K562 (cell line): Measurements from ENCODE around the gene ARHGAP26. TPM values are rescaled to one million over a fixed set of nuclear protein-coding genes. Genes with fewer than 3 reads are reported as not detected.

Experiments
- ATAC-seq: fragments of 200-7000 bp; cut with Tn5 transposase; 3 replicates; pipeline ENCODE4 v1.9.1; 2020; ENCODE audit warnings: moderate library complexity
- BruUV-seq: library from RNA; stranded (reverse); fragments of 400-500 nt; replicated peaks from 2 replicates; lab custom pipeline; 2021; lab: Mats Ljungman, UMichigan
- CTCF ChIA-PET: fragments of 300-600 bp; formaldehyde crosslinking; extraction: SDS; loops from one replicate; lab custom pipeline; 2021; ENCODE audit warnings: low intra/inter-chr PET ratio; lab: Yijun Ruan, JAX
- POLR2A ChIA-PET: fragments of 300-600, 350-650 bp; sonication (Branson Sonifier 250); formaldehyde crosslinking; extraction: SDS; loops from one replicate; lab custom pipeline; 2021; ENCODE audit warnings: antibody characterized with exemption, inconsistent platforms; lab: Yijun Ruan, JAX
- DNase-seq, 4 experiments: peaks; one replicate each; pipeline versions ENCODE4 v3.0.0 to v3.0.0-alpha.2; 2011 to 2018; ENCODE audit warnings: low spot score in 3 of 4, mixed read lengths in 3 of 4; ENCODE audit errors: extremely low read depth in 1 of 4
- FAIRE-seq: peaks from 2 replicates; lab custom pipeline; 2011; peaks lifted over from hg19 to GRCh38; lab: Jason Lieb, UNC
- H2AFZ ChIP-seq: 2 replicates; pipeline ENCODE4 v1.6.0; 2011; ENCODE audit warnings: low read depth, low read length, control low read depth, inconsistent platforms
- H3K27ac ChIP-seq: fragments of 200-600 bp; 3 replicates; pipeline ENCODE4 v1.8.0; 2011; ENCODE audit warnings: low read depth, mild to moderate bottlenecking, control low read depth, inconsistent platforms, low read length, moderate library complexity, mixed read lengths; ENCODE audit errors: extremely low read depth
- H3K27me3 ChIP-seq, 2 experiments: fragments of 300-600 bp in 1 of 2; 2 replicates in 1 of 2; 3 replicates in 1 of 2; pipeline versions ENCODE4 v1.6.0 to v1.8.0; 2011; ENCODE audit warnings: inconsistent platforms in 2 of 2, low read length in 2 of 2, mild to moderate bottlenecking in 1 of 2, mixed read lengths in 1 of 2, moderate library complexity in 1 of 2; ENCODE audit not compliant: control insufficient read depth in 2 of 2, insufficient read depth in 2 of 2
- H3K36me3 ChIP-seq: fragments of 300-600 bp; 3 replicates; pipeline ENCODE4 v1.8.0; 2011; ENCODE audit warnings: mild to moderate bottlenecking, low read length, inconsistent platforms; ENCODE audit not compliant: control insufficient read depth, insufficient read depth
- H3K4me1 ChIP-seq, 2 experiments: fragments of 200-600 bp in 1 of 2; replicated peaks in 1 of 2; 2 replicates in 1 of 2; 3 replicates in 1 of 2; pipeline versions ENCODE4 v1.5.1 to v1.8.0; 2011; ENCODE audit warnings: inconsistent platforms in 2 of 2, low read length in 2 of 2, mild to moderate bottlenecking in 1 of 2, mixed read lengths in 1 of 2, moderate library complexity in 1 of 2; ENCODE audit not compliant: control insufficient read depth in 2 of 2, insufficient read depth in 2 of 2
- H3K4me2 ChIP-seq: 2 replicates; pipeline ENCODE4 v1.6.1; 2011; ENCODE audit warnings: low read length, control low read depth, inconsistent platforms, mixed read lengths; ENCODE audit not compliant: insufficient read depth
- H3K4me3 ChIP-seq: fragments of 200-600 bp; sonication (generic), shearing (Covaris generic); 2 replicates; pipeline ENCODE4 v1.5.1; 2016; ENCODE audit warnings: control low read depth, inconsistent platforms
- H3K79me2 ChIP-seq: fragments of 200-600 bp; 3 replicates; pipeline ENCODE4 v1.8.0; 2011; ENCODE audit warnings: low read length, inconsistent platforms; ENCODE audit not compliant: control insufficient read depth, insufficient read depth
- H3K9ac ChIP-seq, 2 experiments: 2 replicates each; pipeline versions ENCODE4 v1.6.0 to v1.6.1; 2011; ENCODE audit warnings: low read depth in 2 of 2, low read length in 2 of 2, control low read depth in 1 of 2, inconsistent platforms in 1 of 2, mild to moderate bottlenecking in 1 of 2, mixed read lengths in 1 of 2; ENCODE audit not compliant: insufficient read depth in 1 of 2
- H3K9me1 ChIP-seq: one replicate; pipeline ENCODE4 v1.6.0; 2011; ENCODE audit warnings: inconsistent platforms, mild to moderate bottlenecking, low read length, moderate library complexity; ENCODE audit not compliant: control insufficient read depth, insufficient read depth
- H3K9me3 ChIP-seq: replicated peaks from 2 replicates; pipeline ENCODE4 v1.5.1; 2011; ENCODE audit warnings: low read depth, low read length, inconsistent platforms; ENCODE audit not compliant: control insufficient read depth, insufficient read depth
- H4K20me1 ChIP-seq: replicated peaks from 2 replicates; pipeline ENCODE4 v1.6.1; 2011; ENCODE audit warnings: low read length, inconsistent platforms, mixed read lengths; ENCODE audit not compliant: control insufficient read depth, insufficient read depth
- BCL6 ChIP-seq: fragments of 250-450 bp; sonication (Bioruptor Pico); IDR thresholded peaks from 2 replicates; pipeline ENCODE4 v1.4.0; 2020
- BDP1 ChIP-seq: IDR thresholded peaks from 3 replicates; pipeline ENCODE4 v1.6.1; 2011; ENCODE audit not compliant: insufficient read length, insufficient read depth
- CBX5 ChIP-seq: IDR thresholded peaks from 2 replicates; pipeline ENCODE4 v1.6.1; 2014; ENCODE audit warnings: low read depth, borderline replicate concordance
- HDAC8 ChIP-seq: fragments of 450-650 bp; IDR thresholded peaks from 2 replicates; pipeline ENCODE4 v1.6.1; 2016; ENCODE audit warnings: mild to moderate bottlenecking, missing genetic modification characterization, moderate library complexity, missing compliant biosample characterization
- HNRNPL ChIP-seq: fragments of 200-400 bp; formaldehyde crosslinking; IDR thresholded peaks from 2 replicates; pipeline ENCODE4 v1.6.1; 2017; ENCODE audit warnings: low read depth, mild to moderate bottlenecking, low read length
- IRF2 ChIP-seq: sonication (generic); formaldehyde crosslinking; IDR thresholded peaks from 2 replicates; pipeline ENCODE4 v1.8.1; 2022; ENCODE audit warnings: mild to moderate bottlenecking, missing genetic modification reagents
- PYGO2 ChIP-seq: fragments of 450-650 bp; IDR thresholded peaks from 2 replicates; pipeline ENCODE4 v1.6.1; 2016; ENCODE audit warnings: mild to moderate bottlenecking, missing genetic modification characterization, moderate library complexity, missing compliant biosample characterization
- RB1 ChIP-seq: fragments of 450-650 bp; IDR thresholded peaks from 2 replicates; pipeline ENCODE4 v1.6.1; 2017; ENCODE audit warnings: low read depth, mild to moderate bottlenecking
- RFX7 ChIP-seq: fragments of 250-450 bp; sonication (Bioruptor Pico); IDR thresholded peaks from 2 replicates; pipeline ENCODE4 v1.5.1; 2021; ENCODE audit warnings: mild to moderate bottlenecking
- SMAD2 ChIP-seq: fragments of 150-350 bp; IDR thresholded peaks from 2 replicates; pipeline ENCODE4 v1.6.1; 2014; ENCODE audit warnings: low read depth, mild to moderate bottlenecking, low read length
- ZNF41 ChIP-seq: fragments of 250-450 bp; sonication (Bioruptor Pico); conservative IDR thresholded peaks from 2 replicates; pipeline ENCODE4 v1.4.0; 2020; ENCODE audit warnings: mild to moderate bottlenecking
- WGBS: fragments of 100-300 bp; shearing (Covaris generic); methylation state at CpG from one replicate; pipeline ENCODE4 v1.1.6; 2016; ENCODE audit warnings: low coverage, mixed read lengths; ENCODE audit not compliant: insufficient coverage; ENCODE audit errors: missing lambda C conversion rate; 5-methylcytosine and 5-hydroxymethylcytosine counted together
- in situ Hi-C: fragments of 300-500 bp; cut with MboI; formaldehyde crosslinking; loops from 4 replicates; pipeline ENCODE4 v1.15.0; 2018; ENCODE audit warnings: inconsistent platforms, mixed read lengths
- intact Hi-C: fragments of 100-400 bp; cut with micrococcal nuclease; formaldehyde crosslinking; loops from 2 replicates; pipeline ENCODE4 v1.14.2; 2022
- polyA plus RNA-seq, 8 experiments: library from polyadenylated mRNA; depleted of rRNA in 4 of 8; stranded (reverse) in 5 of 8; unstranded in 3 of 8; fragments of >200 nt; fragmentation: Nextera tagmentation in 2 of 8; fragmentation: Illumina TruSeq in 1 of 8; extraction: Ambion mirVana in 2 of 8; extraction: Trizol in 1 of 8; gene quantifications; 2 replicates each; pipeline versions ENCODE4 v1.2.1 to v1.2.3, GENCODE V29; 2011 to 2014; ENCODE audit warnings: inconsistent platforms in 1 of 8, missing spikeins in 1 of 8
- total RNA-seq, 7 experiments: library from RNA; depleted of rRNA in 6 of 7; stranded (reverse); fragments of >200 nt in 6 of 7; fragmentation: Illumina TruSeq in 2 of 7; extraction: Trizol in 2 of 7; gene quantifications; 2 replicates each; pipeline versions ENCODE4 v1.2.1 to v1.2.3, GENCODE V29; 2011 to 2021; ENCODE audit warnings: low replicate concordance in 1 of 7
- TF ChIP-seq, protein P1 (sequence below): sonication (generic); formaldehyde crosslinking; IDR thresholded peaks from 2 replicates; pipeline ENCODE4 v1.8.0; 2022; ENCODE audit warnings: mild to moderate bottlenecking, missing genetic modification reagents
- TF ChIP-seq, protein P2 (sequence below): sonication (generic); formaldehyde crosslinking; IDR thresholded peaks from 2 replicates; pipeline ENCODE4 v1.8.0; 2023; ENCODE audit warnings: mild to moderate bottlenecking, missing genetic modification reagents
- TF ChIP-seq, protein P3 (sequence below): sonication (generic); formaldehyde crosslinking; IDR thresholded peaks from 2 replicates; pipeline ENCODE4 v1.9.0; 2022; ENCODE audit warnings: mild to moderate bottlenecking, missing genetic modification reagents

The ARHGAP26 gene
- total and polyA plus RNA-seq, 9 of the 15 experiments (the other 6 are each of a cell fraction or from before 2014, with no cell fraction given) = 0.13 to 1.1 (median 0.55) TPM

DNA sequence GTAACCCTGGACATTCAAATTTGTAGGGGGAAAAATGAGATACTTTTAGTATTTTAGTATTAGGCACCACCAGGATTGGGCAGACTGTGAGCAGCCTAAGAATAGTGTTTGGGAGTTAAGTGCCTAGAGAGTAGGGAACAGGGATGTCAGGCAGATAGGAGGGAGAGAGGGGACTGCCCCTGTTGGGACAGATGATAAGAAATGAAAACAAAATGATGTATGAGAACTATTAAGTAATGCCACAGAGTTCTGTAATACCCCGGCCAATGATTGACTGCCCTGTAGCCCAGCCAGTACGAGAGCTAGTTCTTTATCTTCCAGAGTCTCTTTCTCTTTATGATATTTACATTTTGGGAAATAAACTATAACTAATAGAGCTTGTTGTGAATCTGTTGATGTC, 24.4 kb downstream of the ARHGAP26 start:
- no peaks in the 10 kb centered on the region for H3K4me1 ChIP-seq
- H3K9me1 ChIP-seq = no peaks in the 10 kb centered on the region
- H3K9ac ChIP-seq = no peak overlapping the region
- H4K20me1 ChIP-seq = no peaks in the 10 kb centered on the region
- H3K4me2 ChIP-seq = no peak overlapping the region
- no peak for ATAC-seq
- H2AFZ ChIP-seq = no peak overlapping the region
- no peak overlapping the region for H3K4me3 ChIP-seq
- no peaks in the 10 kb centered on the region for H3K9me3 ChIP-seq
- ChIA-PET CTCF (no interaction called here), POLR2A (no interaction called here)
- TF ChIP-seq, protein P1, sequence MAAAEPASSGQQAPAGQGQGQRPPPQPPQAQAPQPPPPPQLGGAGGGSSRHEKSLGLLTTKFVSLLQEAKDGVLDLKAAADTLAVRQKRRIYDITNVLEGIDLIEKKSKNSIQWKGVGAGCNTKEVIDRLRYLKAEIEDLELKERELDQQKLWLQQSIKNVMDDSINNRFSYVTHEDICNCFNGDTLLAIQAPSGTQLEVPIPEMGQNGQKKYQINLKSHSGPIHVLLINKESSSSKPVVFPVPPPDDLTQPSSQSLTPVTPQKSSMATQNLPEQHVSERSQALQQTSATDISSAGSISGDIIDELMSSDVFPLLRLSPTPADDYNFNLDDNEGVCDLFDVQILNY (CRISPR knock-in tag) = no peak
- TF ChIP-seq RB1 (no peak), HDAC8 (no peak), ZNF41 (CRISPR knock-in tag) (no peak), CBX5 (no peak), BDP1 (no peak), IRF2 (CRISPR knock-in tag) (no peak), SMAD2 (no peak), PYGO2 (tag) (no peak), HNRNPL (no peak), RFX7 (CRISPR knock-in tag) (no peak), BCL6 (CRISPR knock-in tag) (no peak)
- TF ChIP-seq, protein P2, sequence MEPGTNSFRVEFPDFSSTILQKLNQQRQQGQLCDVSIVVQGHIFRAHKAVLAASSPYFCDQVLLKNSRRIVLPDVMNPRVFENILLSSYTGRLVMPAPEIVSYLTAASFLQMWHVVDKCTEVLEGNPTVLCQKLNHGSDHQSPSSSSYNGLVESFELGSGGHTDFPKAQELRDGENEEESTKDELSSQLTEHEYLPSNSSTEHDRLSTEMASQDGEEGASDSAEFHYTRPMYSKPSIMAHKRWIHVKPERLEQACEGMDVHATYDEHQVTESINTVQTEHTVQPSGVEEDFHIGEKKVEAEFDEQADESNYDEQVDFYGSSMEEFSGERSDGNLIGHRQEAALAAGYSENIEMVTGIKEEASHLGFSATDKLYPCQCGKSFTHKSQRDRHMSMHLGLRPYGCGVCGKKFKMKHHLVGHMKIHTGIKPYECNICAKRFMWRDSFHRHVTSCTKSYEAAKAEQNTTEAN (CRISPR knock-in tag) = no peak
- TF ChIP-seq, protein P3, sequence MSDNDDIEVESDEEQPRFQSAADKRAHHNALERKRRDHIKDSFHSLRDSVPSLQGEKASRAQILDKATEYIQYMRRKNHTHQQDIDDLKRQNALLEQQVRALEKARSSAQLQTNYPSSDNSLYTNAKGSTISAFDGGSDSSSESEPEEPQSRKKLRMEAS (CRISPR knock-in tag) = no peak
- in situ Hi-C loops = no loop called here
- DNase-seq = no peak
- no peak for FAIRE-seq
- H3K79me2 ChIP-seq = no peaks in the 10 kb centered on the region
- intact Hi-C loops = no loop called here
- WGBS = 0% methylated on average over 2 of the region's 2 CpGs
- H3K36me3 ChIP-seq = no peaks in the 10 kb centered on the region
- no TSS peak for BruUV-seq
- H3K27me3 ChIP-seq = peaks cover 13 to 16% of the 10 kb centered on the region in 2 experiments; a peak in 3 of 5 replicates
- H3K27ac ChIP-seq = no peak overlapping the region
